ENCODE measurements around the gene KRT77.
"Not testable (repeated sequence)": the region's sequence is repeated elsewhere in the genome, so short reads cannot be mapped to it uniquely, and the experiment has no call there.

KRT77 gene

DNA sequence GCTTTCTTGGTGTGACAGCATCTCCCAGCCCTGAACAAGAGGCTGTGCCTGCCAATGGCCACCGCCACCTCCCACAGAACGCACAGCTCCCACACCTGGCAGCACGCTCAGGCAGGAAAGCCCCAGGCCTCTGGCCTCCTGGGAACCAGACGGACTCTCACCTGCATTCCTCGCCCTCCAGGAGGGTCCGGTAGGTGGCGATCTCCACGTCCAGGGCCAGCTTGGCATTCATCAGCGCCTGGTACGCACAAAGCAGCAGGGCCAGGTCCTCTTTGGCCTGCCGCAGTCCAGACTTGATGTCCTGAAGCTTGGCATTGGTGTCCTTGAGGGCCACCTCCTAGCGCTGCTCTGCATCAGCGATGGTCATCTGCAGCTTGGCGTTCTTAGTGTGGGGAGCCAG is 12.1 kb upstream of the KRT77 start:
- no peaks in the 10 kb centered on the region for H3K4me1 ChIP-seq (ENCODE audit: low read length)
- H3K4me2 ChIP-seq (ENCODE audit: low read length) = no peak overlapping the region
- H2AFZ ChIP-seq (ENCODE audit: low read depth, low read length) = no peak overlapping the region
- no peak overlapping the region for H3K27ac ChIP-seq (ENCODE audit: low read length)
- no peaks in the 10 kb centered on the region for H3K9me3 ChIP-seq (ENCODE audit: insufficient read depth, low read length)
- peaks cover 5% of the 10 kb centered on the region; the same call in 1 of the 2 replicates for H3K27me3 ChIP-seq (ENCODE audit: low read depth, low read length)
- no peak for TF ChIP-seq EZH2phosphoT487 (IDR thresholded peaks at IDR 0.05; ENCODE audit: low read depth)
- TF ChIP-seq, protein P1, sequence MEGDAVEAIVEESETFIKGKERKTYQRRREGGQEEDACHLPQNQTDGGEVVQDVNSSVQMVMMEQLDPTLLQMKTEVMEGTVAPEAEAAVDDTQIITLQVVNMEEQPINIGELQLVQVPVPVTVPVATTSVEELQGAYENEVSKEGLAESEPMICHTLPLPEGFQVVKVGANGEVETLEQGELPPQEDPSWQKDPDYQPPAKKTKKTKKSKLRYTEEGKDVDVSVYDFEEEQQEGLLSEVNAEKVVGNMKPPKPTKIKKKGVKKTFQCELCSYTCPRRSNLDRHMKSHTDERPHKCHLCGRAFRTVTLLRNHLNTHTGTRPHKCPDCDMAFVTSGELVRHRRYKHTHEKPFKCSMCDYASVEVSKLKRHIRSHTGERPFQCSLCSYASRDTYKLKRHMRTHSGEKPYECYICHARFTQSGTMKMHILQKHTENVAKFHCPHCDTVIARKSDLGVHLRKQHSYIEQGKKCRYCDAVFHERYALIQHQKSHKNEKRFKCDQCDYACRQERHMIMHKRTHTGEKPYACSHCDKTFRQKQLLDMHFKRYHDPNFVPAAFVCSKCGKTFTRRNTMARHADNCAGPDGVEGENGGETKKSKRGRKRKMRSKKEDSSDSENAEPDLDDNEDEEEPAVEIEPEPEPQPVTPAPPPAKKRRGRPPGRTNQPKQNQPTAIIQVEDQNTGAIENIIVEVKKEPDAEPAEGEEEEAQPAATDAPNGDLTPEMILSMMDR (IDR thresholded peaks at IDR 0.05; ENCODE audit: low read depth, low read length) = no peak
- H3K9ac ChIP-seq (ENCODE audit: low read length) = no peak overlapping the region
- H3K4me3 ChIP-seq (ENCODE audit: low read length) = no peak overlapping the region
- no peaks in the 10 kb centered on the region for H3K36me3 ChIP-seq (replicated peaks; ENCODE audit: low read depth, low read length)
- no peaks in the 10 kb centered on the region for H3K79me2 ChIP-seq (ENCODE audit: low read length)
- H4K20me1 ChIP-seq (ENCODE audit: insufficient read depth, low read length) = no peaks in the 10 kb centered on the region

DNA sequence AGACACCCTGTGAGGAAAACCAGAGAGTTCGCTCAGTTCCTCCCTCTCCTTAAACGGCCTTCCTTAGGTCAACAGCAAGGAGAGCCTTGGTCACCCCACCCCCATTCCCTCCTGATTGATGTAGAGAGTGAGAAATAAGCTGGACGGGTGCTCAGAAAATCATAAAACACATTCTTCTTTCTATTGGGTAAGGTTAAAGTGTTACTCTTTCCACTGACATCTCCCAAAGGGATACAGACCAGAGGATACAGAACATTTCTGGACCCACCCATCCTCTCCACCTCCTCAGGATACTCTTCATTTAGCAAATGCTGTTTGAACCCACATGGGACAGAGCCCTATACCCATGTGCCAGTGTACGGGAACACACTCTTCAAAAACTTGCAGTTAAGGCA is 11.6 kb upstream of the KRT77 start:
- H3K4me1 ChIP-seq (ENCODE audit: low read length) = no peaks in the 10 kb centered on the region
- H3K79me2 ChIP-seq (ENCODE audit: low read length) = no peaks in the 10 kb centered on the region
- no peak overlapping the region for H2AFZ ChIP-seq (ENCODE audit: low read depth, low read length)
- H4K20me1 ChIP-seq (ENCODE audit: insufficient read depth, low read length) = no peaks in the 10 kb centered on the region
- no peak overlapping the region for H3K4me3 ChIP-seq (ENCODE audit: low read length)
- H3K27me3 ChIP-seq (ENCODE audit: low read depth, low read length) = peaks cover 5% of the 10 kb centered on the region; the same call in 1 of the 2 replicates
- no peak overlapping the region for H3K4me2 ChIP-seq (ENCODE audit: low read length)
- H3K9me3 ChIP-seq (ENCODE audit: insufficient read depth, low read length) = no peaks in the 10 kb centered on the region
- no peak for TF ChIP-seq EZH2phosphoT487 (IDR thresholded peaks at IDR 0.05; ENCODE audit: low read depth)
- TF ChIP-seq, protein P1 (IDR thresholded peaks at IDR 0.05; ENCODE audit: low read depth, low read length) = no peak
- H3K27ac ChIP-seq (ENCODE audit: low read length) = no peak overlapping the region
- no peak overlapping the region for H3K9ac ChIP-seq (ENCODE audit: low read length)
- H3K36me3 ChIP-seq (replicated peaks; ENCODE audit: low read depth, low read length) = no peaks in the 10 kb centered on the region

DNA sequence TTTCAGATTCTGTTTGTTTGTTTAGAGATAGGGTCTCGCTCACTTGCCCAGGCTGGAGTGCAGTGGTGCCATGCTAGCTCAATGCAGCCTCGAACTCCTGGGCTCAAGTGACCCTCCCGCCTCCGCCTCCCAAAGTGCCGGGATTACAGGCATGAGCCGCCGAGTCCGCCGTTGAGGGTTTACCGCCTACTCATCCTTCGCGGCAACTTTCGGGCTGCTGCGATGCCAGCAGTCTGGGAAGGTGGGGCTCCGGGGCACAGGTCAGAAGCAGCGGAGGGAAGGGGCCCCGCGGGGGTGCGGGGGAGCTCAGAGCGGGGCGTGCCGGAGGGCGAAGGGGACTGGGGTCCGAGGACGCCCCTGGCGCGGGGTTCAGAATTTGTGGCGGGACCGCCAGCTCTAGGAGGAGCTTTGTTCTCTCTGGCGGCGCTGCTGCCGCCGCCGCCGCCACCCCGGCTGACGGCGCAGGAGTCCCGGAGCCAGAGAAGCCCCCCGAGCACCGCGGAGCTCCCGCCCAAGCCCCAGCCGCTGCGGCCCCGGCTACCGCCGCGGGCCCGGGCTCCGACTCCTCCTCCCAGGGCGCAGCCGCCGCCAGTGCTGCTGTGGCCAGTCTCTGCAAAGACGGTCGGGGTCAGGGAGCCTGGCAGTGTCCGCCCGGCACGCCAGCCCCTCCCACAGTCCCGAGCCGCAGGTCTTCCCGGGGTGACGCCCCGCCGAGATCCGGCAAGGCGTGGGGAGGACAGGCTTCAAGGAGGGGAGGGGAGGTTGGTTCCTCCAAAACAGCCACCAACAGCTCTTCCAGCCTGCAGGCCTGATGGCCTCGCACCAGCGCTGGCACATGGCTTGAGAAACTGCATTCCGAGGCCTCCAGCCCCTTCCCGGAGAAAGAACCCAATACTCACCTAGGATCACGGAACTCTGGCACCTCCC is 10.9 kb upstream of the KRT77 start:
- no peaks in the 10 kb centered on the region for H3K4me1 ChIP-seq (ENCODE audit: low read length)
- H3K9me3 ChIP-seq (ENCODE audit: insufficient read depth, low read length) = no peaks in the 10 kb centered on the region
- no peak overlapping the region for H2AFZ ChIP-seq (ENCODE audit: low read depth, low read length)
- H3K27me3 ChIP-seq (ENCODE audit: low read depth, low read length) = peaks cover 5% of the 10 kb centered on the region; the same call in 1 of the 2 replicates
- TF ChIP-seq, protein P1 (IDR thresholded peaks at IDR 0.05; ENCODE audit: low read depth, low read length) = no peak
- TF ChIP-seq EZH2phosphoT487 (IDR thresholded peaks at IDR 0.05; ENCODE audit: low read depth) = no peak
- H3K9ac ChIP-seq (ENCODE audit: low read length) = no peak overlapping the region
- H4K20me1 ChIP-seq (ENCODE audit: insufficient read depth, low read length) = no peaks in the 10 kb centered on the region
- no peak overlapping the region for H3K4me3 ChIP-seq (ENCODE audit: low read length)
- H3K79me2 ChIP-seq (ENCODE audit: low read length) = no peaks in the 10 kb centered on the region
- no peak overlapping the region for H3K4me2 ChIP-seq (ENCODE audit: low read length)
- H3K36me3 ChIP-seq (replicated peaks; ENCODE audit: low read depth, low read length) = no peaks in the 10 kb centered on the region
- no peak overlapping the region for H3K27ac ChIP-seq (ENCODE audit: low read length)

DNA sequence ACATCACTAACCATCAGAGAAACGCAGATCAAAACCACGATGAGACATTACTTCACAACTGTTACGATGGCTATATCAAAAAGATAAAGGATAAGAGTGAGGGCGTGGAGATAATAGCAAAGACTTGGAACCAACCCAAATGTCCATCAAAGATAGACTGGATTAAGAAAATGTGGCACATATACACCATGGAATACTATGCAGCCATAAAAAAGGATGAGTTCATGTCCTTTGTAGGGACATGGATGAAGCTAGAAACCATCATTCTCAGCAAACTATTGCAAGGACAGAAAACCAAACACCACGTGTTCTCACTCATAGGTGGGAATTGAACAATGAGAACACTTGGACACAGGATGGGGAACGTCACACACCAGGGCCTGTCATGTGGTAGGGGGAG is 8.8 kb upstream of the KRT77 start:
- H3K4me3 ChIP-seq (ENCODE audit: low read length); H3K9ac ChIP-seq (ENCODE audit: low read length); H3K27me3 ChIP-seq (ENCODE audit: low read depth, low read length); H2AFZ ChIP-seq (ENCODE audit: low read depth, low read length); H4K20me1 ChIP-seq (ENCODE audit: insufficient read depth, low read length); H3K9me3 ChIP-seq (ENCODE audit: insufficient read depth, low read length); H3K27ac ChIP-seq (ENCODE audit: low read length); H3K79me2 ChIP-seq (ENCODE audit: low read length); H3K36me3 ChIP-seq (replicated peaks; ENCODE audit: low read depth, low read length); H3K4me1 ChIP-seq (ENCODE audit: low read length); H3K4me2 ChIP-seq (ENCODE audit: low read length): not testable (repeated sequence)

Data from OCI-LY3 (cell line).